T-helper 22 cell (primary cell): ENCODE data around the gene PDGFA.
"Not testable (repeated sequence)": the region's sequence is repeated elsewhere in the genome, so short reads cannot be mapped to it uniquely, and the experiment has no call there.

Experiments used
- DNase-seq: peaks from one replicate; pipeline ENCODE4 v3.0.0-alpha.2; 2020; ENCODE audit warnings: low read depth

The PDGFA gene

GRCh38 chr7:552151-552867 is 32.7 kb upstream of the PDGFA start:
- DNase-seq = not testable (repeated sequence)

GRCh38 chr7:551615-551970 is 31.9 kb upstream of the PDGFA start:
- DNase-seq = not testable (repeated sequence)

- DNase-seq = no peak
Measured at GRCh38 chr7:550881-551614, 31.4 kb upstream of the PDGFA start.

- no peak for DNase-seq
Measured at GRCh38 chr7:549891-550625, 30.4 kb upstream of the PDGFA start.

GRCh38 chr7:549066-549890 is 29.6 kb upstream of the PDGFA start:
- DNase-seq = no peak

DNA sequence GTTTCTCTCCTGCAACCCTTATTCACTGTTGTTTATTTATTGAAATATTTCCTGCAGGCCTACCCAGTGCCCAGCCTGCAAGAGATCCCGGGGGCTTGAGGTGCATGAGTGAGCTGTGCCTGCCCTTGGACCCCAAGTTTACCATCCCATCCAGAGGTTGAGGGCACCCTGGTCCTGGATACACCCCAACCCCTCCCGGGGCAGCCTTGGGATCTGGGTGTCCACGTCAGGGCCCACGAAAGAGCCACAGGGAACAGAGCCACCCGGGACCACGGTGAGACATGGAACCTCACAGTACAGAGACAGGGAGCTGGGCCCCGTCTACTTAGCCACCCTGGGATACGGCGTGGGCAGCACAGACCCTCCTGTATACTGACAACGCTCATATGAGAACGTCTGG is 28.8 kb upstream of the PDGFA start:
- no peak for DNase-seq

- no peak for DNase-seq
Measured at GRCh38 chr7:545470-545869, 25.8 kb upstream of the PDGFA start.

DNA sequence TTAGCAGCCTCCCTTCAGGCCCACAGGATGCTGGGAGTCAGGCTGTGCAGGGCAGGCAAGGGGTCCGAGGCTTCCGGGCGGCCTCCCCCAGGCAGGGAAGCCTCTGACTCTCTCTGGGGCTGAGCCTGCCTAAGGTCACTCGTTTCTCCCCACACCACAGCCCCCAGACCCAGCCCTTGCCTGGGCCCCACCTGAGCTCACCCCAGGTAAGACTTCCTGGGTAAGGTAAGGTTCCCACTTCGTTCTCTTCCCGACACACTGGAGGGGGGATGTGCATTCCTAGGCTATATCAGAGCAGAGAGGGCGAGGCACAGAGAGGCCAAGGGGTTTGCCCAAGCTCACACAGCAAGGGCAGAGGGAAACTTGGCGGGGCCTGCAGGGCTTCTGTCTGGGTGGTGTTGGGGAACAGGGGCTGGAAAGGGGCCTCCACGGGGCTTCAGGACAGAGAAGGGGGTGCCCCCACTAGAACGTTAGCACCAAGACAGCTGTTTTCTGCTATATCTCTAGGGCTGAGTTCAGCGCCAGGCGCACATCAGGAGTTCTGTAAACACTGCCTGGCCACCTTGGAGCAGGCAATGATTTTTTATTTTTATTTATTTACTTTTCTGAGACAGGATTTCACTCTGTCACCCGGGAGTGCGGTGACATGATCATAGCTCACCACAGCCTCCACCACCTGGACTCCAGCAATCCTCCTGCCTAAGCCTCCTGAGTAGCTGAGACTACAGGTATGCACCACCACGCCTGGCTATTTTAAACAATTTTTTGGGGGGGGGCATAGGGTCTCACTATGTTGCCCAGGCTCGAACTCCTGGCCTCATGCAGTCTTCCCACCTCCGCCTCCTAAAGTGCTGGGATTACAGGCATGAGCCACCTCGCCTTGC is 24.9 kb upstream of the PDGFA start:
- DNase-seq = no peak

GRCh38 chr7:543501-544337 is 24.1 kb upstream of the PDGFA start:
- no peak for DNase-seq

GRCh38 chr7:542713-543500 is 23.3 kb upstream of the PDGFA start:
- DNase-seq = no peak

GRCh38 chr7:542131-542712 is 22.6 kb upstream of the PDGFA start:
- DNase-seq = no peak

DNA sequence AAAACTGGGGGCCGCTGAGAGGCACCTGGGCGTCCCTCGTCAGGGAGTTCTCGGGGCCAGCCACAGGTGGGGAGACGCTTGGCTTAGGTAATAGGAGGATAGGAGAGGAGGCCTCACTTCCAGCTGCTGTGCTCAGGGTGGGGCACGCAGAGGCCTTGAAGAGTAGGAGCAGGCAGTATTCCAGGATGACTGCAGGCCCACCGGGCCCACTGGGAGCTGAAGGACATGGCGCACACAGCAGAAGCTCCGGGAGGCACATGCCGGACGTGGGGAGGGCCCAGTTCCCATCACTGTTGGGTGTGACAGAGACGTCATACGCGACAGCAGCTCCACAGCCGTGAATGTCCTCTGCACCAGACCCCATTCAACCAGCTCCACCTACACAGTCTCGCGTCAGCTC is 22.0 kb upstream of the PDGFA start:
- DNase-seq = no peak

DNA sequence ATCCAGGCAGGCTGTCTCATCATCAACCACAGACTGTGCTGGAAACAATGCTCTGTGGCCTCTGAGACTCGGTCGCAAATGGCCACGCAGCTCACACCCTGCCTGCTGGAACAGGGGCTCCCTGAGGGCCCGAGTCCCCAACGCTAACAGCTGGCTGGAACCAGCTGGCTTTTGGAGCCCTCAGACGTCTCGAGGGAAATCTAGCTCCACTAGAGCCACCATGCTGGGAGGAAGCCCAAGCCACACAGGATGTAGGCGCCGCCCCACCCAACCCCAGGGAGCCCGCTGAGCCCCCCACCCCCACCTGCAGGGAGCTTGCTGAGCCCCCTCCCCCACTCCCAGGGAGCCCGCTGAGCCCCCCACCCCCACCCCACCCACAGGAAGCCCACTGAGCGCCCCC is 21.4 kb upstream of the PDGFA start:
- no peak for DNase-seq

DNA sequence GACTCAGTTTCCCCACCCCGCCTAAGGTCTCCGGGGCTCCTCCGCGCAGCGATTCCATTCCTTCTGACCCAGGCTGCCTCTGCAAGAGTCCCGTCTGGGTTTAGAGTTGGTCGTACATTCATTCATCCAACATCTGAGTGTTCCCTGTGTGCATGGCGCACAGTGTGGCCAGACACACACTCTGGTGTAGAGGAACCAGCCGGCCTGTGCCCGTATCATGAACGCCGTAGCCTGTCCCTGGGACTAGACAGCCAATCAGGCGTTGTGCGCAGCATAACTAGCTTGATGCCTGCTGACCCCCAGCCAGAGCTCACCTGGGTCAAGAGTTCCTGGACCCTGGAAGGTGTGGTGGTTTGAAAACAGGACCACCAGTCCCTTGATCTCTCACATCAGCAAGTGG is 20.9 kb upstream of the PDGFA start:
- no peak for DNase-seq

- DNase-seq = no peak
Measured at GRCh38 chr7:539731-540411, 20.2 kb upstream of the PDGFA start.

- no peak for DNase-seq
Measured at GRCh38 chr7:538764-539685, 19.4 kb upstream of the PDGFA start.

DNA sequence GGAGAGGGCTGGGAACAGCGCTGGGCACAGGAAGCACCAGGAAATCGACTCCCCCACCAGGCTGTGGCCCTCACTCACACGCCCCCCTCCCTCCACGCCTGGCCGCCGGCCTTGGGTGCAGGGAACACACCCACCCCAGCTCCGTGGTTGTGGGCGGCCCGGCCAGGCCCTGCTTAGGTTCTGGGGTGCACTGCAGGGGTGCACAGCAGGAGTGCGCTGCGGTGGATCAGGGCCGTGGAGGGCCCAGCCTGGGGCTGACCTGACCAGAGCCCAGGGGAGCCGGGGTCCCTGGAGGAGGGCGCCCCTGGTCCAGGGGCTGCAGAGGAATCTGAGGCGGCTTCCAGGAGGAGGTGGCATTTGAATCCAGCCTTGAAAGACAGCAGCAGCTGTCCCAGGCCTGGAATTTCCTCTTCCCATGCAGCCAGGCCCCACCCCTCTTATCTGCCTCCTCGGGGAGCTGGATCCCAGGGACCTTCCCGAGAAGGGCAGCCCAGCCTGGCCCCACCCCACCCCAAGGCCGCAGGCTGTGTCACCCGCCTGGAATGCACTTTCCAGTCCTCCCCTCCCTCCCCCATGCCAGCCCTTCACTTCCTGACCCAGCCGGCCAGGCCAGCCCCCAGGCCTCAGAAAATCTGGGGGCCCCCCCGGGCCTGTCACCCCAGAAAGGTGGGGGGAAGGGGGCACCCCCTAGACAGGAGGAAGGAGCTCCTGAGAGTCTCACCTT is 18.4 kb upstream of the PDGFA start:
- DNase-seq = no peak
